HG02571 (cell line): Measurements from ENCODE around the gene RANBP3L.
"Not testable (repeated sequence)": the region's sequence is repeated elsewhere in the genome, so short reads cannot be mapped to it uniquely, and the experiment has no call there.

Experiments
- ATAC-seq: cut with Tn5 transposase; IDR thresholded peaks from one replicate; pipeline ENCODE4 v1.9.1; 2021; ENCODE audit warnings: mild to moderate bottlenecking, moderate library complexity; ENCODE audit not compliant: unreplicated experiment

RANBP3L gene

GRCh38 chr5:36301858-36302603 is at the start of gene RANBP3L:
TSS of gene RANBP3L (minus strand) at chr5:36301902. CDS start at chr5:36301416, 486 bp downstream.
- ATAC-seq = peak; percentile 72

GRCh38 chr5:36346896-36347690 is 45.4 kb upstream of the RANBP3L start:
- ATAC-seq = no peak

GRCh38 chr5:36344899-36345298 is 43.2 kb upstream of the RANBP3L start:
- ATAC-seq = no peak

DNA sequence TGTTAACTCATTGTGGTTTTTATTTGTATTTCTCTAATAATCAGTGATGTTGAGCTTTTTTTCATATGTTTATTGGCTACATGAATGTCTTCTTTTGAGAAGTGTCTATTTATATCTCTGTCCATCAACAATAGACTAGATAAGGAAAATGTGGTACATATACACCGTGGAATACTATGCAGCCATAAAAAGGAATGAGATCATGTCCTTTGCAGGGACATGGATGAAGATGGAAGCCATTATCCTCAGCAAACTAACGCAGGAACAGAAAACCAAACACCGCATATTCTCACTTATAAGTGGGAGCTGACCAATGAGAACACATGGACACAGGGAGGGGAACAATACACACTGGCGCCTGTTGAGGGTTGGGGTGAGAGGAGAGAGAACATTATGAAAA is 40.0 kb upstream of the RANBP3L start:
- ATAC-seq = not testable (repeated sequence)

DNA sequence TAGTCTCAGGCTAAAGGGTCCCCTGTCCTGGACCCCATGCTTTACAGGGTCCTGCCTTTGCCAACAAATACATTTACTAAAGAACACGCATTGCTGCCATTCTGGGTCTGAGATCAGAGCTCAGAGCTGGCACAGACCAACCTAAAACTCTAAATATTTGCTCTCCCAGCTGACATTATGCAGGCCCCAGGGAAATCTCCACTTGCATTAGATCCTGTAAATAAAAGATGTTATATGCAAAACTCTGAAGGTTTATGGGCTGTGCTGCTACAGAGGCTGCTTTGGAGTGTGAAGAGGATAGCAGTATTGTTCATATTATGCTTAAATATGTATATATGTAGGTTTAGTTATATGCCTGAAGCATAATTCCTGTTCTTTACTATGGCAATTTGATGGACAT is 35.9 kb upstream of the RANBP3L start:
- no peak for ATAC-seq

- no peak for ATAC-seq
Measured at GRCh38 chr5:36334315-36334714, 32.6 kb upstream of the RANBP3L start.

DNA sequence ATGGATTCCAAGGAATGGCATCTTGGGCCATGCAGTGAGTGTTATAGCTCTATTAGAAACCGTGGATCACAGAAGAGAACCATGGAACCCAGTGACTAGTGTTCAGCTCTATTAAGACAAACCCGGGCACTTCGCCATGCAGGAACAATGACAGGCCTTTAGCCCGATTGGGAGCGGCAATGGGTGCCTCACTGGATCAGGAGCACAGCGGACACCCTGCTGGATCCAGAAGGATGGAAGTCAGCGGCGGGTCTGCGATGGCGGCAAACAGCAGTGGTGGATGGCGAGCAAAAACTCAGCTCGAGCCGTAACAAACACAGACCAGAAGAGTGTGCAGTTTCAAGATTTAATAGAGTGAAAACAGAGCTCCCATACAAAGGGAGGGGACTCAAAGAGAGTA is 31.0 kb upstream of the RANBP3L start:
- not testable (repeated sequence) for ATAC-seq

DNA sequence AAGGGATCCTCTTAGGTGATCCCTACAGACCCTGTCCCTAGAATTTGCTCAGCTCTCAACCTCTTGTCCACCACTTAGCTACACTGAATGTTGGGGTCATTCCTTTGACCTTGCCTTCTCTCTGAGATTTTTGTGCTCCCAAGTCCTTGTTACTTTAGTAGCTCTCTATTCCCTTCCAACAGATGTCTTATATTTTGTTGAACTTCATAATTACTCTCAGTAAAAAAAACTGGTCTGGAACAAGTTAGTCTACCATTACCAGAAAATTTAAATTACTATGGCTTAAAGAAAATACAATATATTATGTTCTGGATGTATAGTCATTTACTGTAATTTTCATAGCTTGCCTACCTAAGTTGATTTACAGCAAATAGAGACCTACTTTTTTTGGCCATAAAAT is 23.5 kb upstream of the RANBP3L start:
- ATAC-seq = no peak

- ATAC-seq = no peak
Measured at GRCh38 chr5:36323926-36324781, 22.5 kb upstream of the RANBP3L start.

GRCh38 chr5:36312953-36313672 is 11.4 kb upstream of the RANBP3L start:
- ATAC-seq = no peak

- ATAC-seq = no peak
Measured at GRCh38 chr5:36311956-36312355, 10.3 kb upstream of the RANBP3L start.

DNA sequence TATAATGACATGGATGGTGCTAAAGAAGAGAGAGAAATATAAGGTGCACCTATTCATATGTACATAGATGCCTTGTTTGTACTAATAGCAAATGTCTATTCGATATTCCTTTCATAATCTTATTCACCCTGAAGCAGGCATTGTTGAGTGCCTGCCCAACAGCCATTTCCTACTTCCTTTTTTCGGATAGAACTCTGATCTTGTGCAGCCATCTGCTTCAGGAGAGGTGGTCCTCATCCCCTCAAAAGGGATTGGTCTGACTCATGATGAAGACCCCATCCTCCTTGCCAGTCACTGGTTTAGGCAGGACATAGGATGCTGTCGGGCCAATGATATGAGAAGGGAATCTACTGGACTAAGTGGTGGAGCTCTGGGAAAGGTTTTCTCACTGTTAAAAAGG is 8.4 kb upstream of the RANBP3L start:
- ATAC-seq = no peak

DNA sequence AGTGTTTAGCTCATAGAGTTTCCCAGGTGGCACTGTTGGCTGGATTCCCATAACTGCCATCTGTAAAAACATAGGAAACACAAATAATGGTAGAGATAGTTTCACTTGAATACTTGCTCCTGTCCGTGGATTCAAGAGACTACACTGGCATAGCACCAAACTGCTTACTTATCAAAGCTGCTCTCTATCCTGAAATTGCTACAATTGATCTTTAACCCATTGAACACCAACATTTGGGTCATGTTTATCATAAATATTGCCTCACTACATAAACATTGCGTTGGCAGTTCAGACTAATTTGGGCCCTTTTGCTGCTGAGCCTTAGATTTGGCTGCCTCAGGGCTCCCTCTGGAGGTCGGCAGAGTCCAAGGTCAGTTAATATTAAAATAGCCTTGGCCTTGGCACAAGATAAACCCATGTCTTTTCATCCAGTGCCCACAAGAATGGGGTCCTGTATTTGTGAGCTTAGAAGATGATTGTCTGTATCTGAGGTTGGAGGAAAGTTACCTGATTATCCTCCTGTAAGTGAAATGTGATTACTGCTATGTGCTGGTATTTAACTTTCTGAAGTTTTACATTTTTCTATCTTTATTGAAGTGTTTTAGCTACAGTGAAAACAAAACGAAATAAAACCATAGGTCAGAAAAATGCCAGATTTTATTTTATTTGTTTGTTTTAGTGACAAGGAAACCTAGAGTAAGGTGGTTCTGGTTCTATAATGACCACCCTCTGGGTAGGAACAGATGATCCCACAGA is 4.0 kb upstream of the RANBP3L start:
- peak; percentile 55 for ATAC-seq

GRCh38 chr5:36304095-36304805 is 2.5 kb upstream of the RANBP3L start:
- no peak for ATAC-seq

DNA sequence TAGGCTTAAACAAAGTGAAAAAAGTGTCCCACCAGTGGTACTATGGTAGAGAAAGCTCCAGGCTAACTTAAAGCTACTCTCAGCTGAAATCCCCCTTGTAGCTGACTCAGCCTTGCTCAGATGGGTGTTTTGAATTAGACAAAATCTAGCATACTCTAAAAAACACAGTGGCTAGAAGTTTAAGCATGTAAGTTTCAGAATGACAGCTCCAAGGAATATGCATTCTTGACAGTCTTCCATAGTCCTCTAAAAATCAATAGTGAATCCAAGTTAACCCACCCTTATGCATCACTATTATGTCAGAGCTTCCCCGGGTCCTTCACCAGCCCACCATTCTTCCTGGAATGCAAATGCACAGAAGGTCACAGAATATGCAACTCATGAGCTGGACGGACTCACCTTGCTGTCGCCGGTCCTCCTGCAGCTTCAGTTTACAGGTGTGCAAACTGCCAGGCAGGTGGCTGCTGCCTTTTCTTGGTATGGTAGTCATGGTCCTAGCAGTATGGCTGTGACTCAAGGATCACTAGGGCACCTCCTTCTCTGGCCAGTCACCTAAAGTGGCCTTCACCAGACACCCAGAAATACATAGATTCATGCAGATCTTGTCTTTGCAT is 668 bp downstream of the RANBP3L start:
- ATAC-seq = no peak

GRCh38 chr5:36300191-36300926 is 1.3 kb downstream of the RANBP3L start:
- no peak for ATAC-seq

DNA sequence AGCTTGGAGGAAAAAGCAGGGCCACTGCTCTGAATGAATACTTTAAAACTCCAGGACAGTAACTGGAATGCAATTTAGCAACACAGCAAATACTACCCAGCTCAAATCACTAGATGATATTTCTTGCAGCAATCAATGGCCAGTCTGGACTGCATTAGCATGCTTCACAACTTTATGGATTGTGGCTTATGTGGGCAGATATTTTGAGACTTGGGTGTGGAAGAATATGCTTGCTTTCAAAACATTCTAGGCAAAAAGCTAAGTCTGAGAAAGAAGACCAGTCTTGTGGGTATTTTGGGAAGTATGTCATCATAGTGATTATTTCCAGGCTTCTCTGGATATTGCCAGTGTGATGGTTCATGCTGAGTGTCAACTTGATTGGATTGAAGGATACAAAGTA is 3.1 kb downstream of the RANBP3L start:
- ATAC-seq = no peak

GRCh38 chr5:36297653-36298052 is 4.0 kb downstream of the RANBP3L start:
- no peak for ATAC-seq
